Measurements from ENCODE around the gene ST6GAL2. TPM values are rescaled to one million over a fixed set of nuclear protein-coding genes. Genes with fewer than 3 reads are reported as not detected.

Gene ST6GAL2
- total RNA-seq, 4 donors from 2014 or later, result 0.17 TPM; not detected in 3

GRCh38 chr2:106899786-106900530 lies 14.0 kb upstream of the ST6GAL2 start:
- TF ChIP-seq, protein P1, sequence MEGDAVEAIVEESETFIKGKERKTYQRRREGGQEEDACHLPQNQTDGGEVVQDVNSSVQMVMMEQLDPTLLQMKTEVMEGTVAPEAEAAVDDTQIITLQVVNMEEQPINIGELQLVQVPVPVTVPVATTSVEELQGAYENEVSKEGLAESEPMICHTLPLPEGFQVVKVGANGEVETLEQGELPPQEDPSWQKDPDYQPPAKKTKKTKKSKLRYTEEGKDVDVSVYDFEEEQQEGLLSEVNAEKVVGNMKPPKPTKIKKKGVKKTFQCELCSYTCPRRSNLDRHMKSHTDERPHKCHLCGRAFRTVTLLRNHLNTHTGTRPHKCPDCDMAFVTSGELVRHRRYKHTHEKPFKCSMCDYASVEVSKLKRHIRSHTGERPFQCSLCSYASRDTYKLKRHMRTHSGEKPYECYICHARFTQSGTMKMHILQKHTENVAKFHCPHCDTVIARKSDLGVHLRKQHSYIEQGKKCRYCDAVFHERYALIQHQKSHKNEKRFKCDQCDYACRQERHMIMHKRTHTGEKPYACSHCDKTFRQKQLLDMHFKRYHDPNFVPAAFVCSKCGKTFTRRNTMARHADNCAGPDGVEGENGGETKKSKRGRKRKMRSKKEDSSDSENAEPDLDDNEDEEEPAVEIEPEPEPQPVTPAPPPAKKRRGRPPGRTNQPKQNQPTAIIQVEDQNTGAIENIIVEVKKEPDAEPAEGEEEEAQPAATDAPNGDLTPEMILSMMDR (IDR thresholded peaks at IDR 0.05; ENCODE audit: low read depth), result no peak

DNA sequence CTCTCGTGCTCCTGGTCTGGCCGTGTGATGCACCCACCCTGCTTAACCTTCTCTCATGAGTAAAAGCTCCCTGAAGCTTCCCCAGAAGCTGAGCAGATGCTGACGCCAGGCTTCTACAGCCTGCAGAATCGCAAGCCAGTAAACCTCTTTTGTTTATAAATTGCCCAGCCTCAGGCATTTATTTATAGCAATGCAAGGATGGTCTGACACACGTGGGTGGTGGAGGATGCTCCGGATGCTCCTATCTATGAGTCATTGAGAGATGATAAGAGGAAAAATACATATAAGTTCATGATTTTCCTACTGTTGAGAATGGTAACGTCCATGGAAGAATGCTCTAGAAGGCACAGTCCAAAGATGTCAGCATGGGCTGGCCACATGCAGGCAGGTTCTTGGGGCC lies 8.6 kb upstream of the ST6GAL2 start:
- TF ChIP-seq, protein P1 (IDR thresholded peaks at IDR 0.05; ENCODE audit: low read depth), result no peak

DNA sequence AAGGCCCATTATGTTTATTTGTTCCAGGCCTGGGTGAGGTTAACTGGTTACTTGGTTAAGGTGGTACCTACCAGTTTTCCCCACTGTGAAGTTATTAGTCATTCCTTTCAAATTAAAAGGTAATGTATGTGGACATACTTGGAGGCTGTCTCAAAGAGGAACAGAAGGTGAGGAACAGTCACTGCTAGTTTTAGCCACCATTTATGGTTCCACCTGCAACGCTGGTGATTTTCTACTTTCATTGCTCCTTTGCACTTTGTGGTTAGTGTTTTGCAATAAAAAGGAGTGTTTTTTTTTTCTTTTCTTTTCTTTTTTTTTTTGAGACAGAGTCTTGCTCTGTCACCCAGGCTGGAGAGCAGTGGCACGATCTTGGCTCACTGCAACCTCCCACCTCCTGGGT lies 6.1 kb upstream of the ST6GAL2 start:
- TF ChIP-seq, protein P1 (IDR thresholded peaks at IDR 0.05; ENCODE audit: low read depth), result no peak

GRCh38 chr2:106890606-106891005 lies 4.6 kb upstream of the ST6GAL2 start:
- TF ChIP-seq, protein P1 (IDR thresholded peaks at IDR 0.05; ENCODE audit: low read depth), result no peak

GRCh38 chr2:106886916-106887758 lies 1.2 kb upstream of the ST6GAL2 start:
- TF ChIP-seq, protein P1 (IDR thresholded peaks at IDR 0.05; ENCODE audit: low read depth), result no peak

DNA sequence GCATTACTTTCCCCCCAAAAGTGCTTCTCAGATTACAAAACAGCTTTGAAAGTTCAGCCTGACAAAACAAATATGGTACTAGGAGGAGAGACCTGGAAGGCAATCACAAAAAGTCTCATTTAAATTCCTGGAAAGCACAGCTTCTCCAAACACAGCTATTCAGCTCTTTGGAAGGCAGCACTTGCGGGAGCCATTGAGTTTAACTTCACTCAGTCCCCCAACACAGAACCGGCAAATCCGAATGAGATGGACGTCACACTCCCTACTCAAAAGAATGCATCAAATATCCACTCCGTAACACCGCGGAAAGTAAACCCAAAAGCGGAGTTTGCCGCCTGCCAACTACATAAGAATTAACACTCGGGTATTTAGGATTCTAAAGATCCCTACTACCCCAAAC lies 638 bp downstream of the ST6GAL2 start:
- TF ChIP-seq, protein P1 (IDR thresholded peaks at IDR 0.05; ENCODE audit: low read depth), result no peak

- TF ChIP-seq, protein P1 (IDR thresholded peaks at IDR 0.05; ENCODE audit: low read depth), result no peak
These were observed 3.3 kb downstream of the ST6GAL2 start for GRCh38 chr2:106882673-106883072.
